Heart right ventricle (tissue), 16 donors: Measurements from ENCODE around the gene UNC119B. TPM values are rescaled to one million over a fixed set of nuclear protein-coding genes. Genes with fewer than 3 reads are reported as not detected.

ENCODE experiments used
- ATAC-seq, 8 donors: fragments of 200-7000 bp; cut with Tn5 transposase; one replicate each; pipeline ENCODE4 v1.9.1; 2020; ENCODE audit warnings: mild to moderate bottlenecking in 8 of 8, moderate library complexity in 8 of 8, moderate number of reproducible peaks in 1 of 8
- DNase-seq, 2 donors: peaks; one replicate each; pipeline ENCODE4 v3.0.0-alpha.2; 2020
- H3K27ac ChIP-seq, 10 donors: fragments of 200-600 bp; sonication (generic) in 2 of 10; one replicate each; pipeline versions ENCODE4 v1.5.0 to v1.8.0; 2020 to 2022; ENCODE audit warnings: mild to moderate bottlenecking in 3 of 10
- H3K27me3 ChIP-seq, 7 donors: fragments of 200-600 bp; one replicate each; pipeline ENCODE4 v1.8.0; 2021 to 2022; ENCODE audit warnings: mild to moderate bottlenecking in 2 of 7
- H3K36me3 ChIP-seq, 9 donors: fragments of 200-600 bp; sonication (generic) in 1 of 9; one replicate each; pipeline versions ENCODE4 v1.5.0 to v1.8.0; 2020 to 2022; ENCODE audit warnings: mild to moderate bottlenecking in 2 of 9
- H3K4me1 ChIP-seq, 9 donors: fragments of 200-600 bp; sonication (generic) in 1 of 9; one replicate each; pipeline versions ENCODE4 v1.5.0 to v1.8.0; 2020 to 2022; ENCODE audit warnings: mild to moderate bottlenecking in 4 of 9
- H3K4me3 ChIP-seq, 10 donors: fragments of 200-600 bp; sonication (generic) in 2 of 10; one replicate each; pipeline versions ENCODE4 v1.5.0 to v1.8.0; 2020 to 2022; ENCODE audit warnings: mild to moderate bottlenecking in 7 of 10, moderate library complexity in 2 of 10
- H3K9me3 ChIP-seq, 11 donors: fragments of 200-600 bp in 10 of 11; sonication (generic) in 2 of 11; one replicate each; pipeline versions ENCODE4 v1.5.0 to v1.8.0; 2013 to 2022; ENCODE audit warnings: mild to moderate bottlenecking in 2 of 11, control low read depth in 1 of 11, moderate library complexity in 1 of 11
- CTCF ChIP-seq, 9 donors: fragments of 200-600 bp; sonication (generic) in 2 of 9; IDR thresholded peaks; one replicate each; pipeline versions ENCODE4 v1.5.0 to v1.8.0; 2021 to 2022; ENCODE audit warnings: antibody characterized with exemption in 9 of 9, mild to moderate bottlenecking in 5 of 9, moderate library complexity in 1 of 9
- WGBS, 2 donors: extraction: QIAGEN DNeasy Blood & Tissue Kit; methylation state at CpG; one replicate each; pipeline ENCODE4 v1.1.7; 2013; ENCODE audit warnings: inconsistent platforms in 1 of 2; 5-methylcytosine and 5-hydroxymethylcytosine counted together
- intact Hi-C, 10 donors: fragments of 100-400 bp; cut with DNase I; formaldehyde crosslinking; loops; one replicate each; pipeline versions ENCODE4 v1.11.1 to v1.14.2; 2022
- polyA plus RNA-seq, 2 donors: library from polyadenylated mRNA; stranded (reverse); fragments of 200-250 nt; gene quantifications; one replicate each; pipeline ENCODE4 v1.2.3, GENCODE V29; 2013
- total RNA-seq, 10 donors: library from RNA; stranded (reverse); fragmentation: NEBNext Ultra II Directional in 3 of 10; extraction: Animal tissue kit (Norgen Biotek cat#: 25700) in 3 of 10; gene quantifications; one replicate each; pipeline versions ENCODE4 v1.2.1 to v1.2.4, GENCODE V29; 2021 to 2023
- donor health status: Arrhythmogenic right ventricular cardiomyopathy.
- donor health status: ischemic (EF 13 %, LVEDD 7.1; RV severe dilation, severe dysfunction).
- donor health status: healthy with polysubstance abuse.
- donor health status: DM: no; HTN: yes; CAD: no.
- donor health status: DM: no; HTN: no; CAD: no.
- donor health status: ischemic (EF 25% LVEDD 6.9; RV normal size, moderate dysfunction).
- donor health status: ischemic (EF 25% LVEDD 5.7; RV mildly dilated, moderate dysfunction).
- donor health status: healthy.
- donor health status: DM: yes; HTN: yes; CAD: no.
- donor health status: Ischemic cardiomyopathy.
- donor health status: ischemic (EF 35%, LVEDD 5.7; RV mildly dilated, moderate dysfunction).
- donor health status: nonischemic (EF 11% LVEDD 7.7; RV severe dilation, severe dysfunction).
- donor health status: DM: yes; HTN: yes; CAD: no.
- donor health status: PGD.
- donor health status: ischemic (EF 29% LVEDD 5.4; RV normal size, mild dysfunction).
- donor health status: nonischemic (EF 23%, LVEDD 6.1; RV moderate dilation, normal function).

UNC119B gene
- total and polyA plus RNA-seq, 12 donors, result 5.0 to 15.4 (median 9.3) TPM

DNA sequence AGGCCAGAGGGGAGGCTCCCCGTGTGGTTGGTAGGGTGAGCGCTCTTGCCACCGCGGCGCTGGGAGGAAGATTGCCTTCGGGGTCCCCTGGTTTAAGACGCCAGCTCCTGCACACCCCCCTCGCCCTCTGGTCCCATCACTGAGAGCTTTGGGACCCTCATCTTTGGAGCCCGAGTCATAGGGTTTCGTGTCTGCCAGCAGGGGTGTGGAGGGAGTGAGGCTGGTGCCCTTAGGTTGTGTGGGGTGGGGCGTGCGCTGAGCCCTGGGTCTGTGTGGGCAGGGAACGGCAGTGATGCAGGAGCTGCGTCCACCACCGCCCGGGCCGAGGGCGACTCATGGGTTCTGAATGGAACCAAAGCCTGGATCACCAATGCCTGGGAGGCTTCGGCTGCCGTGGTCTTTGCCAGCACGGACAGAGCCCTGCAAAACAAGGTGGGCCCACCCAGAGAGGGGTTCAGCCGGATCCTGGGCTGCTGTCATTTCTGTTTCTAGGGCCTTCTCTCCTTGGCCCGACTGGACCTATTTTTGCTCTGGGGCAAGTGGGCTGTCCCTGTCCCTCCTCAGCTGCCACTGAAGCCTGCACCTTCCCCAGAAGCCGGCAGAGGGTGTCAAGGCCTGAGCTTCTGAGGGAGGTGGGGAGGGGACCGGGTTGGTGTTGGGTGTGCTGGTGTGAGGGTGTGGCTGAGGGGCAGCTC, 27.4 kb downstream of the UNC119B start:
- WGBS, 2 donors, result 86 to 87% methylated on average over 25 of the region's 25 CpGs

DNA sequence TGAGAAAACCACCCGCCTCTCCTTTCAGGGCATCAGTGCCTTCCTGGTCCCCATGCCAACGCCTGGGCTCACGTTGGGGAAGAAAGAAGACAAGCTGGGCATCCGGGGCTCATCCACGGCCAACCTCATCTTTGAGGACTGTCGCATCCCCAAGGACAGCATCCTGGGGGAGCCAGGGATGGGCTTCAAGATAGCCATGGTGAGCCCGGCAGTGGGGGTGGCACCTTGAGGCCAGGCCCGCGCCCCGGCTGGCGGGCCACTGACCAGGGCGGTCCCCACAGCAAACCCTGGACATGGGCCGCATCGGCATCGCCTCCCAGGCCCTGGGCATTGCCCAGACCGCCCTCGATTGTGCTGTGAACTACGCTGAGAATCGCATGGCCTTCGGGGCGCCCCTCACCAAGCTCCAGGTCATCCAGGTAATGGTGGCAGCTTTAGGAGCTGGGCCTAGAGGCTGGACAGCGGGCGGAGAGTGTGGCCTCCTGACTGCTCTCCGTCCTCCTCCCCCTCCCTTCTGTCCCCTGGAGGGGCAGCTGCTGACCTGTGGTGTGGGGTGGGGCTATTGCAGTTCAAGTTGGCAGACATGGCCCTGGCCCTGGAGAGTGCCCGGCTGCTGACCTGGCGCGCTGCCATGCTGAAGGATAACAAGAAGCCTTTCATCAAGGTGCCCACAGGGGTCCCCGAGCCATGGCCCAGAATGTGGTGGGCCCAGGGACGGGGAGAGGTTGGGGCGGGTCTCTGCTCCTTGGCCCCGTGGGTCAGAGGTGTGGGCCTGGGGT, 28.2 kb downstream of the UNC119B start:
- intact Hi-C loops, result loop anchor here in 1 of 10 donors (10.0 kb wide), 1 partner anchor 236 kb away; the partner anchor contains the start of gene HNF1A
- WGBS, 2 donors, result 90 to 94% methylated on average over 31 of the region's 31 CpGs
- Histone ChIP-seq H3K36me3 (peaks cover 0 to 49% (median 0%) of the 10 kb centered on the region in 9 donors), H3K27ac (no peak overlapping the region), H3K9me3 (no peaks in the 10 kb centered on the region), H3K4me1 (no peaks in the 10 kb centered on the region), H3K27me3 (no peaks in the 10 kb centered on the region), H3K4me3 (no peak overlapping the region)
- TF ChIP-seq CTCF (IDR thresholded peaks at IDR 0.05), result no peak
- DNase-seq (no peak), ATAC-seq (peak in 2 of 8 donors; percentile 7 to 8)

More for the DNA sequence above, 27.4 kb downstream of the UNC119B start:
- Histone ChIP-seq H3K4me1 (no peaks in the 10 kb centered on the region), H3K36me3 (peaks cover 0 to 49% (median 0%) of the 10 kb centered on the region in 9 donors), H3K4me3 (no peak overlapping the region), H3K9me3 (no peaks in the 10 kb centered on the region), H3K27ac (no peak overlapping the region), H3K27me3 (no peaks in the 10 kb centered on the region)
- intact Hi-C loops, result loop anchor here in 1 of 10 donors (10.0 kb wide), 1 partner anchor 237 kb away; the partner anchor contains the start of gene HNF1A
- ATAC-seq, result no peak
- peak in 5 of 9 donors; percentile 7 to 28 (median 17) for TF ChIP-seq CTCF (IDR thresholded peaks at IDR 0.05)
- DNase-seq, result no peak

GRCh38 chr12:120739031-120739762, 28.9 kb downstream of the UNC119B start:
- no peak overlapping the region for H3K27ac ChIP-seq
- ATAC-seq, result no peak
- 95 to 96% methylated on average over 38 of the region's 38 CpGs for WGBS, 2 donors

More at GRCh38 chr12:120739031-120739762, 28.9 kb downstream of the UNC119B start:
- no peak overlapping the region for H3K4me3 ChIP-seq
- H3K9me3 ChIP-seq, result no peaks in the 10 kb centered on the region
- no peak for DNase-seq
- intact Hi-C loops, result loop anchor here in 1 of 10 donors (10.0 kb wide), 1 partner anchor 236 kb away; the partner anchor contains the start of gene HNF1A
- H3K36me3 ChIP-seq, result peaks cover 0 to 44% (median 0%) of the 10 kb centered on the region in 9 donors
- no peaks in the 10 kb centered on the region for H3K4me1 ChIP-seq
- H3K27me3 ChIP-seq, result no peaks in the 10 kb centered on the region
- no peak for TF ChIP-seq CTCF (IDR thresholded peaks at IDR 0.05)
